Measurements from ENCODE around the gene LIPJ.
A peak's percentile ranks its signal among the peaks of the same experiment; 100 is the strongest.

Gene LIPJ

DNA sequence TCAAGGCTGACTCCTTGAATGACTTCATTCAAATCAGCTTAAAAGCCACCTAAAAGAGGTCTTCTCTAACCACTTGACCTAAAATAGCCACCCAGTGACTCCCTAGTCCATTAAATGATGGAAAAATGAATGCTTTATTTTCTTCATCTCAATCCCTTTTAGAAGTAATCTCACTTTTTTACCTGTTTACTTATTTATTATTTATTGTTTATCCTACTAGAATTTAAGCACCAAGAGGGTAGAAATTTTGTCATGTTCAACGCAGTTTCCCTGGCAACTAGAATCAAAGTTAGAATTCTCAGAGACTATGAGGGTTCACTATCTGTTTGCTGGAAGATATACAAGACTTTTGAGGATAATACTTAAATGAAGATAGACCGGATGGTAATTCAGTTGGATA is at the start of gene LIPJ:
Gene LIPJ, plus strand, starts transcription at position 301 of the 400 bp plus-strand sequence. CDS start 3,926 bp downstream, outside the sequence.
- DNase-seq: no peak

DNA sequence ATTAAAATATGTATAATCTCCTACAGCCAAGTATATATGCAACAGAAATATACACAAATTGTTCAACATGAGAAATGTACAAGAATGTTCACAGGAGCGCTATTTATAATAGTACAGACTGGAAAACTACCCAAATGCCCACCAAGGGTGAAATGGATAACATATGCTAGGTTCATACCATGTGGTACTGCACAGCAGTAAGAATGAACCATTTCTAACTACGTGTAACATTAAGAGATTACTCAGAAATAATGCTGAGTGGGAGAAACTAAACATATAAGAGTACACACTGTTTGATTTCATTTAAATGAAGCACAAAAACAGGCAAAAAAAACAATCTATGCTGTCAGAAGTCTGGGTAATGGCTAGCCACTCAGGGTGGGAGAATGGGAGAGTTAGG is 49.2 kb upstream of the LIPJ start:
- no peak for DNase-seq

- DNase-seq: no peak
These were observed 48.5 kb upstream of the LIPJ start for GRCh38 chr10:88538048-88538447.

DNA sequence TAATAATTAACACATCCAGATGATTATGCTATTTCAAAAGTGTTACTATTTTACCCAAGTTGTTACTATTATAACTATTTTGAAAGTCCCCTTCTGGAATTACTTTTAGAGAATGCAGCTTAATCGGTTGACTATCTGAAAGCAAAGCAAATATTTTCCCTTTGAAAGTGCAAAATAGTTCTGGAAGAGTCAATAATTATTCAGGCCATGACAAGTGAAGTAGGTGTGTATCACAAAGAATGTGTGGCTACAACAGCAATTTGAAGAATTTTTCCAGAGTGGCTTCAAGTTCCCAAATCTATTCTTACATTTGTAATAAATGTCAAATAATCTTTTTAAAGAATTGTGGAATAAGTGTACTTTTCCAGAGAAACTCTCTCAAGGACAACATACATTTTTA is 46.2 kb upstream of the LIPJ start:
- no peak for DNase-seq

GRCh38 chr10:88541116-88541626 is 45.4 kb upstream of the LIPJ start:
- DNase-seq: no peak

DNA sequence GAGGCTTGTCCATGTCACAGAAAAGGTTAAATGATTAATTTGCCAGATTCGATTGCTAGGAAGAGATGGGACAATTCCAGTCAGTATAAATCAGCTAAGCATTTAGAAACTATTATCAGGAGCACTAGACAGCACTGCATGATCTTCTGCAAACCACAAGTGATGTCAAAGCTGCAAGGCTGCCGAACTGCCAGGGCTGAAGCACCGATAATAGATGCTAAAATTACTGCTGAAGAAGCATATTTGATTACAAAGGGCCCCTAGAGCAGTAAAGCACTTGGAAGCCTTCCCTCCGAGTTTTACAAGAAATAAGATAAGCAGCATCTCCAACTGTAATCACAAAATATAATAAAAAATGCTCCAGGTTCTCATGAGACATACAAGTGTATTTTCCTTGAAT is 44.0 kb upstream of the LIPJ start:
- no peak for DNase-seq

GRCh38 chr10:88544140-88544870 is 42.3 kb upstream of the LIPJ start:
- no peak for DNase-seq

GRCh38 chr10:88545359-88545758 is 41.2 kb upstream of the LIPJ start:
- DNase-seq: no peak

GRCh38 chr10:88546497-88546896 is 40.1 kb upstream of the LIPJ start:
- DNase-seq: no peak

GRCh38 chr10:88551246-88551645 is 35.3 kb upstream of the LIPJ start:
- DNase-seq: no peak

- peak; percentile 79 for DNase-seq
These were observed 33.3 kb upstream of the LIPJ start for GRCh38 chr10:88553116-88553752.

- DNase-seq: no peak
These were observed 31.2 kb upstream of the LIPJ start for GRCh38 chr10:88555190-88555908.

GRCh38 chr10:88557256-88557655 is 29.3 kb upstream of the LIPJ start:
- DNase-seq: no peak

GRCh38 chr10:88557658-88558057 is 28.9 kb upstream of the LIPJ start:
- DNase-seq: no peak

DNA sequence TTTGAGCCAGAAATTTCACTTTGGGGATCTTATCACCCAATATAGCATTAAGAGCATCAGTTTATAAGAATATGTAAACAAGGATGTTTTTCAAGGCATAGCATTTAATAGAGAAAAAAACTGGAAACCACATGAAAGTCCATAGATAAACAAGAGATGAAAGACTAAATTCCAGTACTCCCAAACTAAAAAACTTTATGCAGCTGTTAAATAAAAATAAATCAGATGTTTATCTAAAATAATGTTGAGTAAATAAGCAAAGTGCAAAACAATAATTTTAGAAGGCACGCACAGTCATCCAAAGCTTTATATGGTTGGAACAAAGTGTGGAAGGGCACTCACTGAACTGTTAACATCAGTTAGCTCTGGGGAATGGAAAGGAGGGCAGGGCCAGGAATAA is 24.4 kb upstream of the LIPJ start:
- DNase-seq: no peak

GRCh38 chr10:88565072-88565471 is 21.5 kb upstream of the LIPJ start:
- peak; percentile 45 for DNase-seq

DNA sequence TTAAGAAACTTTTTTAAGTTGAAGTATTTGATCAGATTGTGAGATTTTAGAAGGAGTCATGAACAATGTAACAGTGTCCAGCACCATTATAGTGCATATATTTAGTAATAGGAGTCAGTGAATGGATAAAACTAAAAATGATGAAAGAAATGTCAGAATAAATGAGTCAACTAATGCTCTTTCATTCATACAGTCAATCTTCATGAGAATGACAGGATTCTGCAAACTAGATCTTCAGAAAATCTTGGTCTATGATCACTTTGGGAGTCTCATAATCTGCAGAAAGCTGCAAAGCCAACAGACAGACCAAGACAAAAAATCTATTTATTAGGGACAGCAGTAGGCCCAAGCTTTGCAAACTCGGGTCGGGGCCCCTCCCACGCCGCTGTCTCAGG is 4.2 kb upstream of the LIPJ start:
- no peak for DNase-seq

DNA sequence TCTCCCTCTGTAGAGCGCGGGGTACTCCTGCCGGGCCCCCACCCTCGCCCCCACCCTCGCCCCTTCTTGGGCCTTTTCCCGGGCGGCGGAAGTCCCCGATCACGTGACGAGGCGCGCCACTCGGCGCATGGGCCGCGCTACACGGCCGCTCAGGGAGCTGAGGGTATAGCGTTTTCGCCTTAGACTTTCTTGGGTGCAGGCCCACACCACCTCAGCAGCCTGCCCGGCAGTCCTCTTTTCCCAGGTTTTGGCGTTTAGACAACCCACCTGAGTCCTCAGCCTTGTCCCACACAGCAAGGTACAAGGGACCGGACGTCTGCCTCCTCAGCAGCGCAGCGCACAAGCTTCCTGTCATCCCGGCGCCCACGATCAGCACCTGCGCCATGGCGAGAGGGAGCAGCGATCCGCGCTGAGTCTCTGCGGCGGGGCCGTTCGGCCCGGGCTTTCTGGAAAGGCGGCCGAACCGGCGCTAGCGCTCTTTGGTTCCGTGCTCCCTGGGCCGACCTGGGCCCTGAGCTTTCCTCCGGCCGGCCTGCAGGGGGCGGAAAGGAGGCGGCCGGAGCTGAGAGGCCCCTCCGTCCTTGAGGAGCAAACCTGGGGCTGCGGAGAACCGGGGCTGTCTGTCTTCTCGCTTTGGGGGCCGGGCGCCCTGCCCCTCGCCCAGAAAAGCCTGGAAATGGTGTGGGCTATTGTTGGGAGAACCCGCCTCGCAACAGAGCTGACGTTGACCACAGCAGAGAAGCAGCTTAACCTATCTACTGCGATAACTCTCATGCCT is 3.6 kb upstream of the LIPJ start, which contains the start of gene RNLS:
Gene RNLS, minus strand, starts transcription at position 513 of the 778 bp plus-strand sequence.
- peak; percentile 91 for DNase-seq

DNA sequence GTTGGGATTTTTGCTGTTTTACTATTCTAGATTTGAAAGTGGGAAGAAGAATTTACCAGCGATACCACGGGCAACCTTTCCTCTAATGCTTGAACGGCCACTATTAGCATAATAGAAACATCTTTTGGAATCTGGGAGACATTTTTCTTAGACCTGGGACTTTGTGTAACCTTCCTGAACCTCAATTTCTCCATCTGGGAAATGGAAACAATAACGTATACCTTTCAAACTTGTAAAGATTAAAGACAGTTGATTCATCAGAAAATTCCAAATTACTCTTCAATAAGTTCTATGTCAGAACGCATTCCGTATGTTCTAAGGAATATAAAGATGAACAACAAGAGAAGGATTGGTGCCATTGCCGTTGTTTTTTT is 3.0 kb upstream of the LIPJ start:
- no peak for DNase-seq

GRCh38 chr10:88592381-88592780 is 5.8 kb downstream of the LIPJ start:
- DNase-seq: no peak

- DNase-seq: no peak
These were observed 6.3 kb downstream of the LIPJ start for GRCh38 chr10:88592906-88593305.

DNA sequence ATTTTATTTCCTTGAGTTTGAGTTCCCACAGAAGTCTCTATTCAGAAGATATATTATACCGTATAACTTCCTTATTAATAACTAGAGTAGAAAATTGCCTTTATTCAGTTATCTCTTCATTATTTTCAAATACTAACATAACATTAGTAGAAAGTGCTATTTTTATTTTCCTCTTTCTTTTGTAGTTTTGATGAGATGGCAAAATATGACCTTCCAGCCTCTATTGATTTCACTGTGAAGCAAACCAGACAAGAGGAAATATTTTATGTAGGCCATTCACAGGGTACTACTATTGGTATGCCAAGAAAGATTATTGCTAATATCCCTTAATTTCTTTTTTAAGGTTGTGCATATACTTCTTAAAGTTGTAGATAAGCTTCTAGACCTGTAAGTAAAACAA is 7.9 kb downstream of the LIPJ start:
- DNase-seq: no peak

DNA sequence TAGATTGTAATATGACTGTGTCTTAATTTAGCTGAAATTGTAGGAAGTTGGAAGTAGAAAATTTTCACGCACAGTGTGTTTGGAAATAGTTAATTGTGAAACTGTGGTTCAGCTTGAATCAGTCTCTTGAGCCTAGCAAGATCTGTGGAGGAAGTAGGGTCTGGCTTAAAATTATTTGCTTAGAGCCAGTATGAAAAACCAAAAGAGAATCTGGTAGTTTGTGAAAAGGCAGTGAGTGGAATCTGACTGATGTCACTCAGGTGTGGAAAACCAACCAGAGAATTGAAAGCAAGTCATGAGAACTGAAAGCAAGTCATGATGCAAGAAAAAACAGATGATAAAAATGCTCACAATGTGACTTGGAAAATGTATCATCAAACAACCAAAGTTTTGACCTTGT is 11.5 kb downstream of the LIPJ start:
- no peak for DNase-seq
